GM19193 (cell line): Measurements from ENCODE around the gene GTF2F2.

Experiments
- POLR2A ChIP-seq: IDR thresholded peaks from 4 replicates; pipeline ENCODE4 v1.6.1; 2011; ENCODE audit not compliant: insufficient read depth, insufficient read length; ENCODE audit errors: extremely low read depth

Gene GTF2F2

GRCh38 chr13:45208132-45208531 is 87.8 kb downstream of the GTF2F2 start:
- TF ChIP-seq POLR2A = no peak

GRCh38 chr13:45209229-45209628 is 88.9 kb downstream of the GTF2F2 start:
- TF ChIP-seq POLR2A = no peak

GRCh38 chr13:45215392-45216077 is 95.2 kb downstream of the GTF2F2 start:
- TF ChIP-seq POLR2A = no peak

- TF ChIP-seq POLR2A = no peak
Observed at GRCh38 chr13:45216193-45216592, 95.9 kb downstream of the GTF2F2 start.

GRCh38 chr13:45218689-45219088 is 98.4 kb downstream of the GTF2F2 start:
- TF ChIP-seq POLR2A = no peak

GRCh38 chr13:45219123-45219891 is 99.0 kb downstream of the GTF2F2 start:
- TF ChIP-seq POLR2A = no peak

- TF ChIP-seq POLR2A = no peak
Observed at GRCh38 chr13:45219938-45220375, 99.6 kb downstream of the GTF2F2 start.

GRCh38 chr13:45220403-45220802 is 100.1 kb downstream of the GTF2F2 start:
- no peak for TF ChIP-seq POLR2A

- TF ChIP-seq POLR2A = no peak
Observed at GRCh38 chr13:45222516-45222915, 102.2 kb downstream of the GTF2F2 start.

GRCh38 chr13:45222919-45223318 is 102.6 kb downstream of the GTF2F2 start:
- no peak for TF ChIP-seq POLR2A

GRCh38 chr13:45224176-45224575 is 103.9 kb downstream of the GTF2F2 start:
- no peak for TF ChIP-seq POLR2A

- no peak for TF ChIP-seq POLR2A
Observed at GRCh38 chr13:45225370-45225769, 105.1 kb downstream of the GTF2F2 start.

GRCh38 chr13:45226024-45226423 is 105.7 kb downstream of the GTF2F2 start:
- TF ChIP-seq POLR2A = no peak

GRCh38 chr13:45228002-45228401 is 107.7 kb downstream of the GTF2F2 start:
- TF ChIP-seq POLR2A = no peak

- TF ChIP-seq POLR2A = no peak
Observed at GRCh38 chr13:45229172-45229571, 108.9 kb downstream of the GTF2F2 start.

GRCh38 chr13:45231305-45231704 is 111.0 kb downstream of the GTF2F2 start:
- no peak for TF ChIP-seq POLR2A
